SK-N-MC (cell line): Measurements from ENCODE around the gene DPEP3.
"Not testable (repeated sequence)": the region's sequence is repeated elsewhere in the genome, so short reads cannot be mapped to it uniquely, and the experiment has no call there.

Experiments used
- EZH2 ChIP-seq: fragments of 200-600 bp; sonication (generic); IDR thresholded peaks from one replicate; pipeline ENCODE4 v1.6.1; 2017; ENCODE audit warnings: antibody characterized with exemption
- POLR2AphosphoS5 ChIP-seq: IDR thresholded peaks from 2 replicates; pipeline ENCODE4 v1.6.1; 2012; ENCODE audit warnings: mild to moderate bottlenecking, low read depth, low read length, borderline replicate concordance

- not testable (repeated sequence) for TF ChIP-seq POLR2AphosphoS5, EZH2
Observed at GRCh38 chr16:67998779-67999688, 18.7 kb upstream of the DPEP3 start, which contains the start of gene DPEP2.
